Measurements from ENCODE around the gene IVD. TPM values are rescaled to one million over a fixed set of nuclear protein-coding genes. Genes with fewer than 3 reads are reported as not detected.

The IVD gene
- total RNA-seq, 1 donor from 2014 or later = 33.4 TPM

DNA sequence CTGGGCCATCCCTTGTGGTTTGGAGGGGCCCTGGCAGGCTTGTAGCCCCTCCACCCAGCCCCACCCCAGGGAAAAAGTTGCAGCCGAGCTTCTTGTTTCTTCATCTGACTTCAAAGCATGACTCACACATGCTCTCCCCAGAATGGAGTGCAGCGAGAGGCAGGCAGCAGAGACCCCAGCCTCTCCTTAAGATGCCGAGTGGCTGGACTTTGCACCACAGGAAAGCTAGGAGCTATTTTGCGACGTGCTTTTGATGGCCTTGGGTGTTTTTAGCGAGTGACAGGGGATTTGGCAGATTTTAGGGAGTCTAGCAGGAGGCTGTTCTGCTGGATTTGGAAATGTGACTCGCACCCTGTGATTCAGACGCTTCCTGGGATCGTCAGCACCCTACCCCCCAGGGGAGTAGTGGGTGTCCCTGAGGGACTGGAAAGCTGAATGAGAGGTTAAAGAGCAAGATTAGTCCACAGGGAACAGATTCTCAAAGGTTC lies 49.4 kb downstream of the IVD start:
- Histone ChIP-seq H3K4me1 (ENCODE audit: control insufficient read depth in 3 of 3, insufficient read depth in 3 of 3, low read length in 3 of 3) (peaks cover 11 to 29% (median 17%) of the 10 kb centered on the region in 3 donors), H3K27me3 (ENCODE audit: control insufficient read depth in 3 of 3, insufficient read depth in 3 of 3, low read length in 3 of 3) (no peaks in the 10 kb centered on the region), H3K9ac (ENCODE audit: low read depth in 1 of 3, low read length in 3 of 3) (peak overlapping the region in 2 of 3 donors; percentile 16 to 38), H3K4me3 (ENCODE audit: low read length in 3 of 3) (no peak overlapping the region), H3K9me3 (ENCODE audit: control insufficient read depth in 3 of 3, low read length in 3 of 3) (no peaks in the 10 kb centered on the region), H3K27ac (ENCODE audit: low read depth, low read length) (no peak overlapping the region), H3K36me3 (ENCODE audit: control insufficient read depth in 3 of 3, insufficient read depth in 3 of 3, low read length in 3 of 3) (peaks cover 0 to 14% (median 11%) of the 10 kb centered on the region in 3 donors)

DNA sequence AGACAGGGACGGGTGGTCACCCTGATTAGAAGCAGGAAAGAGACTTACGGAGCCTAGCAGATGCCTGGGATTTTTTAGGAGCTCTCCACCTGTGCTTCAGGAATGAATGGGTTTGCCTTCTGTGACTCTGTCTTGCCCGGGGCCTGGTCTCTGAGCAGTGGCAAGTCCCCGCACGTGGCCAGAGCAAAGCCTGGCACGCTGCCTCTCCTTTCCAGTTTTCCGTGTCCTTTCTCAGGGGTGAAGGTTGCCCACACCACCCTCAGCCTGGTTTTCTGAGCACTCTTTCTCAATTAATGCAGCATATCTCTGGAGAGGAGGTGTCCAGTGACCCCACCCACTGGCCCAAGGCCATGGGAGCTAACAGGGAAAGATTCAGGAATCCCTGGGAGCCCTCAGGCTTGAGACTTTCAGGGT lies 50.7 kb downstream of the IVD start:
- H3K4me1 ChIP-seq (ENCODE audit: control insufficient read depth in 3 of 3, insufficient read depth in 3 of 3, low read length in 3 of 3) = peaks cover 11 to 29% (median 17%) of the 10 kb centered on the region in 3 donors
- H3K27ac ChIP-seq (ENCODE audit: low read depth, low read length) = no peak overlapping the region
- peak overlapping the region in 1 of 3 donors; percentile 25 for H3K9ac ChIP-seq (ENCODE audit: low read depth in 1 of 3, low read length in 3 of 3)
- no peaks in the 10 kb centered on the region for H3K9me3 ChIP-seq (ENCODE audit: control insufficient read depth in 3 of 3, low read length in 3 of 3)
- H3K36me3 ChIP-seq (ENCODE audit: control insufficient read depth in 3 of 3, insufficient read depth in 3 of 3, low read length in 3 of 3) = peaks cover 8 to 17% (median 12%) of the 10 kb centered on the region in 3 donors
- no peak overlapping the region for H3K4me3 ChIP-seq (ENCODE audit: low read length in 3 of 3)
- H3K27me3 ChIP-seq (ENCODE audit: control insufficient read depth in 3 of 3, insufficient read depth in 3 of 3, low read length in 3 of 3) = no peaks in the 10 kb centered on the region

DNA sequence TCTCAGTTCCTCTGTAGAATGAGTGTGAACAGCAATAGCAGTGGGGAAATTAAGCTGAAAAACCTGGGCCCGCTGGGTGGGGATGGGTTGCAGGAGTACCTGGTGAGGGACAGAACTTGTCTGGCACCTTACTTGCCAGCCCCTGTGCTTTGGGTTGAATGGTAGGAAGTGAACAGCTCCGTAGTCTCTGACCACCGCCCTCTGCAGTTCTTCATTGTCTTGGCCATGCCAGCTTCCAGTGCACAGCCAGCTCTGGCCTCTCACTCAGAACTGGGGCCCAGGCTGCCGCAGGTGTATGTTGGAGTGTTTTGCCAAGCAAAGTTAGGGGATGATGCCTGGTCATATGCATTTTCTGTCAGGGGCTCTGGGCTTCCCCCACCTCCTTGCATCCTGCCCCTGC lies 51.1 kb downstream of the IVD start:
- H3K27me3 ChIP-seq (ENCODE audit: control insufficient read depth in 3 of 3, insufficient read depth in 3 of 3, low read length in 3 of 3) = no peaks in the 10 kb centered on the region
- H3K4me3 ChIP-seq (ENCODE audit: low read length in 3 of 3) = no peak overlapping the region
- no peak overlapping the region for H3K27ac ChIP-seq (ENCODE audit: low read depth, low read length)
- H3K4me1 ChIP-seq (ENCODE audit: control insufficient read depth in 3 of 3, insufficient read depth in 3 of 3, low read length in 3 of 3) = peaks cover 11 to 26% (median 17%) of the 10 kb centered on the region in 3 donors
- peak overlapping the region in 1 of 3 donors; percentile 25 for H3K9ac ChIP-seq (ENCODE audit: low read depth in 1 of 3, low read length in 3 of 3)
- H3K9me3 ChIP-seq (ENCODE audit: control insufficient read depth in 3 of 3, low read length in 3 of 3) = no peaks in the 10 kb centered on the region
- peaks cover 8 to 17% (median 12%) of the 10 kb centered on the region in 3 donors for H3K36me3 ChIP-seq (ENCODE audit: control insufficient read depth in 3 of 3, insufficient read depth in 3 of 3, low read length in 3 of 3)

DNA sequence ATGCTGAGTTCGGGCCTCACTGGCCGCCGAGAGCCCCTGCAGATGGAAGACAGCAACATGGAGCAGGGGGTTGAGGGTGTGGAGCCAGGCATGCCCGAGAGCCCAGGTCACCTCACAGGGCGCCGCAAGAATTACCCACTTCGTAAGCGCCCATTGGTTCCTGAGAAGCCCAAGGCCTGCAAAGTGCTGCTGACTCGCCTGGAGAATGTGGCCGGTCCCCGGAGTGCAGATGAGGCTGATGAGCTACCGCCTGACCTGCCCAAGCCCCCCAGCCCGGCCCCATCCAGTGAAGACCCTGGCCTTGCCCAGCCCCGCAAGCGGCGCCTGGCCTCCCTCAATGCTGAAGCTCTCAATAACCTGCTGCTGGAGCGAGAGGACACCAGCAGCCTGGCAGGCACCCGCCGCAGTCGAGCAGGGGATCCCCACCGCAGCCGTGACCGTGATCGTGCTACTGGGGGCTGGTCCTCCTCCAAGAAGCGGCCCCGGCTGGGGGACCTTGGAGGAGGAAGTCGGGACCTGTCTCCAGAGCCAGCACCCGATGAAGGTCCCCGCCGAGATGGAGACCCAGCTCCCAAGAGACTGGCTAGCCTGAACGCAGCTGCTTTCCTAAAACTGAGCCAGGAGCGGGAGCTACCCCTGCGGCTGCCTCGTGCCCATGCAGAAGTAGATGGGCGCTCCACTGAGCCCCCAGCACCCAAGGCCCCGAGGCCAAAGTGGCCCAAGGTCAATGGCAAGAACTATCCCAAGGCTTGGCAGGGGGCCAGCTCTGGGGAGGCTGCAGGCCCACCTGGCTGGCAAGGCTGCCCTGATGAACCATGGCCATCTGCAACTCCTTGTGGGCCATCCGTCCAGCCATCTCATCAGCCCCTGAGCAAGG lies 53.1 kb downstream of the IVD start:
- H3K36me3 ChIP-seq (ENCODE audit: control insufficient read depth in 3 of 3, insufficient read depth in 3 of 3, low read length in 3 of 3) = peaks cover 17 to 22% (median 18%) of the 10 kb centered on the region in 3 donors

GRCh38 chr15:40459391-40460015 lies 53.9 kb downstream of the IVD start:
- H3K4me3 ChIP-seq (ENCODE audit: low read length in 3 of 3) = no peak overlapping the region
- H3K27ac ChIP-seq (ENCODE audit: low read depth, low read length) = no peak overlapping the region
- H3K9me3 ChIP-seq (ENCODE audit: control insufficient read depth in 3 of 3, low read length in 3 of 3) = no peaks in the 10 kb centered on the region
- peaks cover 11 to 24% (median 17%) of the 10 kb centered on the region in 3 donors for H3K4me1 ChIP-seq (ENCODE audit: control insufficient read depth in 3 of 3, insufficient read depth in 3 of 3, low read length in 3 of 3)
- no peak overlapping the region for H3K9ac ChIP-seq (ENCODE audit: low read depth in 1 of 3, low read length in 3 of 3)
- H3K36me3 ChIP-seq (ENCODE audit: control insufficient read depth in 3 of 3, insufficient read depth in 3 of 3, low read length in 3 of 3) = peaks cover 24 to 26% (median 25%) of the 10 kb centered on the region in 3 donors
- H3K27me3 ChIP-seq (ENCODE audit: control insufficient read depth in 3 of 3, insufficient read depth in 3 of 3, low read length in 3 of 3) = no peaks in the 10 kb centered on the region

More for the DNA sequence above, 53.1 kb downstream of the IVD start:
- Histone ChIP-seq H3K4me1 (ENCODE audit: control insufficient read depth in 3 of 3, insufficient read depth in 3 of 3, low read length in 3 of 3) (peaks cover 11 to 20% (median 16%) of the 10 kb centered on the region in 3 donors), H3K27me3 (ENCODE audit: control insufficient read depth in 3 of 3, insufficient read depth in 3 of 3, low read length in 3 of 3) (no peaks in the 10 kb centered on the region), H3K9ac (ENCODE audit: low read depth in 1 of 3, low read length in 3 of 3) (no peak overlapping the region), H3K9me3 (ENCODE audit: control insufficient read depth in 3 of 3, low read length in 3 of 3) (no peaks in the 10 kb centered on the region), H3K27ac (ENCODE audit: low read depth, low read length) (no peak overlapping the region), H3K4me3 (ENCODE audit: low read length in 3 of 3) (no peak overlapping the region)

DNA sequence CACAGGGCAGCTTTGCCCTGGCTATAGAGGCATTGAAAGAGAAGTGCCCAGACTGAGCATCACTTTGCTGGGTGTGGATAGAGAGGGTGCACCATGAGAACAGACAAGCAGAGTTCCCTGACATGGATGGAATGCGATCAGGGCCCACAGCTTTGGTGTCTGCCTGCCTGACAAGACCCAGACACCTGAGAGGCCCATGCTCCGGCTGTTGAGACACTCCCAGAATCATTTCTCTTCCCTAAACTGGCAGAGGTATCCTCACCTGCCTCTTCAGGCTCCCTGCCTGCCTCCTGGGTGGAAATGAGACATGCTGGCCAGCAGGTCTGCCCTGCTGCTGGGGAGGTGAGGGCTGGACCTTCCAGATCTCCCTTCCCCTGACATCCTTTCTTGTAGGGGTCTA lies 54.8 kb downstream of the IVD start:
- H3K4me1 ChIP-seq (ENCODE audit: control insufficient read depth in 3 of 3, insufficient read depth in 3 of 3, low read length in 3 of 3) = peaks cover 4 to 18% (median 8%) of the 10 kb centered on the region in 3 donors
- peaks cover 30 to 34% (median 31%) of the 10 kb centered on the region in 3 donors for H3K36me3 ChIP-seq (ENCODE audit: control insufficient read depth in 3 of 3, insufficient read depth in 3 of 3, low read length in 3 of 3)
- no peak overlapping the region for H3K4me3 ChIP-seq (ENCODE audit: low read length in 3 of 3)
- no peaks in the 10 kb centered on the region for H3K9me3 ChIP-seq (ENCODE audit: control insufficient read depth in 3 of 3, low read length in 3 of 3)
- H3K27me3 ChIP-seq (ENCODE audit: control insufficient read depth in 3 of 3, insufficient read depth in 3 of 3, low read length in 3 of 3) = no peaks in the 10 kb centered on the region
- no peak overlapping the region for H3K9ac ChIP-seq (ENCODE audit: low read depth in 1 of 3, low read length in 3 of 3)
- no peak overlapping the region for H3K27ac ChIP-seq (ENCODE audit: low read depth, low read length)

GRCh38 chr15:40461958-40462357 lies 56.4 kb downstream of the IVD start:
- H3K36me3 ChIP-seq (ENCODE audit: control insufficient read depth in 3 of 3, insufficient read depth in 3 of 3, low read length in 3 of 3) = peaks cover 36 to 48% (median 40%) of the 10 kb centered on the region in 3 donors
- H3K27ac ChIP-seq (ENCODE audit: low read depth, low read length) = no peak overlapping the region

GRCh38 chr15:40463279-40463678 lies 57.7 kb downstream of the IVD start:
- Histone ChIP-seq H3K4me1 (ENCODE audit: control insufficient read depth in 3 of 3, insufficient read depth in 3 of 3, low read length in 3 of 3) (peaks cover 0 to 10% (median 0%) of the 10 kb centered on the region in 3 donors), H3K27ac (ENCODE audit: low read depth, low read length) (no peak overlapping the region), H3K36me3 (ENCODE audit: control insufficient read depth in 3 of 3, insufficient read depth in 3 of 3, low read length in 3 of 3) (peaks cover 35 to 49% (median 42%) of the 10 kb centered on the region in 3 donors), H3K27me3 (ENCODE audit: control insufficient read depth in 3 of 3, insufficient read depth in 3 of 3, low read length in 3 of 3) (no peaks in the 10 kb centered on the region), H3K4me3 (ENCODE audit: low read length in 3 of 3) (no peak overlapping the region), H3K9ac (ENCODE audit: low read depth in 1 of 3, low read length in 3 of 3) (peak overlapping the region in 2 of 3 donors; percentile 0 to 45), H3K9me3 (ENCODE audit: control insufficient read depth in 3 of 3, low read length in 3 of 3) (no peaks in the 10 kb centered on the region)

More at GRCh38 chr15:40461958-40462357, 56.4 kb downstream of the IVD start:
- Histone ChIP-seq H3K9me3 (ENCODE audit: control insufficient read depth in 3 of 3, low read length in 3 of 3) (no peaks in the 10 kb centered on the region), H3K27me3 (ENCODE audit: control insufficient read depth in 3 of 3, insufficient read depth in 3 of 3, low read length in 3 of 3) (no peaks in the 10 kb centered on the region), H3K9ac (ENCODE audit: low read depth in 1 of 3, low read length in 3 of 3) (no peak overlapping the region), H3K4me1 (ENCODE audit: control insufficient read depth in 3 of 3, insufficient read depth in 3 of 3, low read length in 3 of 3) (peaks cover 0 to 10% (median 0%) of the 10 kb centered on the region in 3 donors), H3K4me3 (ENCODE audit: low read length in 3 of 3) (no peak overlapping the region)

GRCh38 chr15:40463886-40464545 lies 58.4 kb downstream of the IVD start:
- peaks cover 0 to 10% (median 0%) of the 10 kb centered on the region in 3 donors for H3K4me1 ChIP-seq (ENCODE audit: control insufficient read depth in 3 of 3, insufficient read depth in 3 of 3, low read length in 3 of 3)
- no peak overlapping the region for H3K27ac ChIP-seq (ENCODE audit: low read depth, low read length)
- H3K9ac ChIP-seq (ENCODE audit: low read depth in 1 of 3, low read length in 3 of 3) = peak overlapping the region in 1 of 3 donors; percentile 45
- H3K4me3 ChIP-seq (ENCODE audit: low read length in 3 of 3) = no peak overlapping the region
- H3K9me3 ChIP-seq (ENCODE audit: control insufficient read depth in 3 of 3, low read length in 3 of 3) = no peaks in the 10 kb centered on the region
- peaks cover 32 to 49% (median 41%) of the 10 kb centered on the region in 3 donors for H3K36me3 ChIP-seq (ENCODE audit: control insufficient read depth in 3 of 3, insufficient read depth in 3 of 3, low read length in 3 of 3)
- no peaks in the 10 kb centered on the region for H3K27me3 ChIP-seq (ENCODE audit: control insufficient read depth in 3 of 3, insufficient read depth in 3 of 3, low read length in 3 of 3)

All from skeletal muscle tissue (tissue), 4 donors.